Fibroblast of pulmonary artery (primary cell): ENCODE results near the gene ZC2HC1C.

Source experiments
- DNase-seq: peaks from one replicate; pipeline ENCODE4 v3.0.0-alpha.2; 2010; ENCODE audit warnings: low read depth
- H3K4me3 ChIP-seq: replicated peaks from 2 replicates; pipeline ENCODE4 v1.5.1; 2011; ENCODE audit warnings: low read depth, mild to moderate bottlenecking, control low read depth, low read length, moderate library complexity
- TF ChIP-seq, protein P1 (sequence below): IDR thresholded peaks from 2 replicates; pipeline ENCODE4 v1.5.1; 2011; ENCODE audit warnings: mild to moderate bottlenecking, control low read depth, low read length, inconsistent platforms; ENCODE audit errors: missing control alignments

ZC2HC1C gene

DNA sequence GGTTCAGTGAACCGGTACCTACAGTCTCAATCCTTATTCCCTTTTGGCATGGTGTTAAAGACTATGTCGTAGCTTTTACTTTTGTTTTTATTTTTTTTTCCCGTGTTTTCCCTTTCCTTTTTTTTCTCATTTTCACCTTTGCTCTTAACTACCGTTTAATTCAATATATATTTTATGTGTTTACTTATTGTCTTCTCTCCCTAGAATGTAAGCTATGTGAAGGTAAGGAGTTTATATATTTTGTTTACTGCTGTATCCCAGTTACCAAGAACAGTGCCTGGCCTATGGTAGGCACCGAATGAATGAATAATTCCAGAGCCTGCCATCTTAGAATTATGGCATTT, 17.9 kb upstream of the ZC2HC1C start:
- peak overlapping the region; percentile 57 for H3K4me3 ChIP-seq
- TF ChIP-seq, protein P1, sequence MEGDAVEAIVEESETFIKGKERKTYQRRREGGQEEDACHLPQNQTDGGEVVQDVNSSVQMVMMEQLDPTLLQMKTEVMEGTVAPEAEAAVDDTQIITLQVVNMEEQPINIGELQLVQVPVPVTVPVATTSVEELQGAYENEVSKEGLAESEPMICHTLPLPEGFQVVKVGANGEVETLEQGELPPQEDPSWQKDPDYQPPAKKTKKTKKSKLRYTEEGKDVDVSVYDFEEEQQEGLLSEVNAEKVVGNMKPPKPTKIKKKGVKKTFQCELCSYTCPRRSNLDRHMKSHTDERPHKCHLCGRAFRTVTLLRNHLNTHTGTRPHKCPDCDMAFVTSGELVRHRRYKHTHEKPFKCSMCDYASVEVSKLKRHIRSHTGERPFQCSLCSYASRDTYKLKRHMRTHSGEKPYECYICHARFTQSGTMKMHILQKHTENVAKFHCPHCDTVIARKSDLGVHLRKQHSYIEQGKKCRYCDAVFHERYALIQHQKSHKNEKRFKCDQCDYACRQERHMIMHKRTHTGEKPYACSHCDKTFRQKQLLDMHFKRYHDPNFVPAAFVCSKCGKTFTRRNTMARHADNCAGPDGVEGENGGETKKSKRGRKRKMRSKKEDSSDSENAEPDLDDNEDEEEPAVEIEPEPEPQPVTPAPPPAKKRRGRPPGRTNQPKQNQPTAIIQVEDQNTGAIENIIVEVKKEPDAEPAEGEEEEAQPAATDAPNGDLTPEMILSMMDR: no peak
- no peak for DNase-seq

DNA sequence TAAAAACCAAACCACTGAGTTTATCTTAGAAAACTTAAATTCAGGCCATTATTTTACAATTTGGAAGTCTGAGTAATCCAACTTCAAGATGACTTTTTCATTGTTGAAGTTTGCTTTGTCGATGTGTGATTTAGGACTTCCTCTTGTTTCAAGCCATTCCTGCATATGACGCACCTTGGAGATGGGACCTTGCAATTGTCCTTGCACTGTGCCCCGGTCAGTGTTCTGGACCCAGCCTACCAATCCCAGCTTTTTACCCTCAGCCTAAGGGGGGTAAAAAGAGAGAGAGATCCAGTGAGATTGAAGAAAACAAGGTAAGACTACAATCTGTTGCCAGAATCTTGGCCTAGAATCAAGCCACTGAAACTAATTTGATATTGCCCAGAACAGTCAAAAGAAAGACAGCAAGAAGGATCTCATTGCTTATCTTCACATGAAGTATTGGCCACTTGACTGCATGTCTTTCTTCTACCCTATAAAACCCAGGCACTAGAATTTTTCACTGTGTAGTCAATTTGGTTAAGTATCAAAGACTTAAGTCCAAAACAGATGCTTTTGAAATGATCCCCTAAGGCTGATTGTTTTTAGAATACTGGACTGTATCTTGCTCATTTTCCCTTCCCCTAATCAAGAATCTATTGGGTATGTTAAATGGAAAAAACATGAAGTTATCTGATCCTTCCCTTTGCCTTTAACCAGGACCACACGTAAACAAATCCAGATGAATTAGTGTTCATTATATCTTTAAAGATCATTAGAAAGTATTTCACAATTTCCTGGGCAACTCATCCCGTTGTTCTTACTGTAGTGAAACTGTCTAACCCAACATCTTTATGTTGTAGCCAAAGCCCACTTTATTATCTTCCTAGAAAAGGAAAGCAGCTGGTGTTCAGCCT, 15.8 kb upstream of the ZC2HC1C start:
- DNase-seq: peak; percentile 10
- no peak overlapping the region for H3K4me3 ChIP-seq
- TF ChIP-seq, protein P1: no peak

DNA sequence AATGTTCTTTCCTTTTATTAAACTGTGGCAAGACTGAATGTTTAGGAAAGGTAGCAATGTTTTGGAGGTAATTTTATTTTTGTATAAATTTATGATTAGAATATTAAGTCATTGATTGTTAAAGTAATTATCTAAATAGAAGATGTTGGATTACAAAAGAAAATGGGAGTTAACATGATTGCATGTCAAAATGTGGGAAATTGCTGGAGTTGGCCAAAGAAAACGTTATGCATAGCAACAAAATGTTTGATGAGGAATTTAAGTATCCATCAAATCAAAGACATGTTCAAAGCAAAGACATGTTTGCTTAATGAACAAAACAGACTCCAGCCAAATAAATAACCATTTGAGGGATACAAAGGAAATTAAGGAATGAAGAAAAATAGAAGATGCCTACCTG, 15.0 kb upstream of the ZC2HC1C start:
- DNase-seq: peak; percentile 12
- TF ChIP-seq, protein P1: no peak

DNA sequence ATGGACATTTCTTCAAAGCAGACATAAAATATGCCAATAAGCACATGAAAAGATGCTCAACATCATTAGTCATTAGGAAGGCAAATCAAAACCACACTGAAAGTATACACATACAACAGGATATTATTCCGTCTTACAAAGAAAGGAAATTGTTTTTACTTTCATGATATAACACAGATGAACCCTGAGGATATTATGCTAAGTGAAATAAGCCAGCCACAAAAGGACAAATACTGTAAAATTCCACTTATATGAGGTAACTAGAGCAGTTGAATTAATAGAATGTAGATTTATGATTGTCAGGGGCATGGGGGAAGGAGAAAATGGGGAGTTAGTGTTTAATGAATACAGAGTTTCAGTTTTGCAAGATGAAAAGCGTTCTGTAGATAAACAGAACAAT, 9.8 kb upstream of the ZC2HC1C start:
- TF ChIP-seq, protein P1: no peak
- no peak overlapping the region for H3K4me3 ChIP-seq
- DNase-seq: no peak

More for the DNA sequence above, 15.0 kb upstream of the ZC2HC1C start:
- no peak overlapping the region for H3K4me3 ChIP-seq

DNA sequence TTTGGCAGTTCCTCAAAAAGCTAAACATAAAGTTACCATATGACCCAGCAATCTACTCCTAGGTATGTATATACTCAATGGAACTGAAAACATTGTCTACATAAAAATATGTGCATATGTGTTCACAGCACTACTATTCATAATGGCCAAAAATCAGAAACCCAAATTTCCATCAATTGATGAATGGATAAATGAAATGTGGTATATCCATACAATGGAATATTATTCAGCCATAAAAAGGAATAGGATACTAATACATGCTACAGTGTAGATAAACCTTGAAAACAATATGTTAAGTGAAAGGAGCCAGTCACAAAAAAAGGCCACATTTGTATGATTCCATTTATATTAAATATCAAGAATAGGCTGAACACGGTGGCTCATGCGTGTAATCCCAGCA, 9.0 kb upstream of the ZC2HC1C start:
- TF ChIP-seq, protein P1: no peak
- no peak overlapping the region for H3K4me3 ChIP-seq
- no peak for DNase-seq

DNA sequence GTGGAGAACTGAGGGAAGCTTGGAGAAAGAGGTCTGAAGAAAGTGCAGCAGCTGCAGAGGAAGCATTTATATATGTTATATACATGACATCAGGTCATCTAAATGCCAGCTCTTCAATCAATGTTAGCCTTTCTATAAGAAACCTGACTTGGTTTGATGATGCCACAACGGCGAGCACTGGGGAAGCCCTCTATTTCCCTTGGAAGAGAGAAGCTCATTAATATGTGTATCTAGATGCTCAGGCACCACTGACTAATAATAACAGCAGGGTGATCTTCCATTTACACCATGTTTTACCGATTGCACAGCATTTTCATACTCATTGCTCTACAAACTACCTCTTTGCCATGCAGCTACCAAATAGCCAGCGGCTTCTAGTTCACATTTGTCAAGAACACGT, 6.4 kb upstream of the ZC2HC1C start:
- DNase-seq: no peak
- TF ChIP-seq, protein P1: no peak
- H3K4me3 ChIP-seq: peak overlapping the region; percentile 95
